Gastroesophageal sphincter (tissue), 3 donors: ENCODE measurements around the gene DHX34.

Source experiments
- POLR2A ChIP-seq, 2 donors: fragments of 450-650 bp; IDR thresholded peaks; one replicate each; pipeline ENCODE4 v1.6.1; 2017; ENCODE audit warnings: antibody characterized with exemption in 2 of 2, mild to moderate bottlenecking in 2 of 2, moderate library complexity in 1 of 2
- POLR2AphosphoS5 ChIP-seq: sonication (generic); formaldehyde crosslinking; IDR thresholded peaks from one replicate; pipeline ENCODE4 v1.6.1; 2017; ENCODE audit warnings: antibody characterized with exemption
- TF ChIP-seq, protein P1 (sequence below), 4 experiments: fragments of 200-600 bp in 2 of 4; fragments of 450-650 bp in 2 of 4; sonication (generic) in 1 of 4; IDR thresholded peaks; one replicate each; pipeline ENCODE4 v1.5.1; 2017 to 2019; ENCODE audit warnings: antibody characterized with exemption in 4 of 4, mild to moderate bottlenecking in 2 of 4, moderate library complexity in 2 of 4

DNA sequence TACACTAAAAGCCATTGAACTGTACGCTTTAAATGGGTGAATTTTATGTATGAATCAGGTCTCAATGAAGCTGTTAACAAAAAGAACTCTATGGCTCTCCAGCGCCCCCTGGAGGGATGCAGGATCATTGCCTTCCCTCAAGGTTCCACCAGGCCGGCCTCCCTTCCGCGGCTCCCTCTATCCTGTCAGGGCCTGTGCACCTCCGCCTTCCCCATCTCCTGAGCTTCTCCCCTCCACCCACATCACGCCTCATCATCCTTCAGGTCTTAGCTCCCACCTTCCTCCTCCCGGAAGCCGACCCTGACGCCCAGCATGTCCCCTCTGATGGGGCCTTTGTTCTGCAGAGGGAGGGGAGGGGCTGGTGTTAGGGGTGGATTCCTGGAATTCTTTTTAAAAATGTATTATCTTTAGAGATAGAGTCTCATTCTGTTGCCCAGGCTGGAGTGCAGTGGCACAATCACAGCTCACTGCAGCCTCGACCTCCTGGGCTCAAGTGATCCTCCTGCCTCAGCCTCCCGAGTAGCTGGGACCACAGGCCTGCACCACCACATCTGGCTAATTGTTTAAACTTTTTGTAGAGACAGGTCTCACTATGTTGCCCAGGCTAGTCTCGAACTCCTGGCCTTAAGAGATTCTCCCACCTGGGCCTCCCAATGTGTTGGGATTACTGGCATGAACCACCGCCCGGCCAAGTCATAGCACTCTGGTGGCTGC lies 42.6 kb downstream of the DHX34 start:
- TF ChIP-seq, protein P1, sequence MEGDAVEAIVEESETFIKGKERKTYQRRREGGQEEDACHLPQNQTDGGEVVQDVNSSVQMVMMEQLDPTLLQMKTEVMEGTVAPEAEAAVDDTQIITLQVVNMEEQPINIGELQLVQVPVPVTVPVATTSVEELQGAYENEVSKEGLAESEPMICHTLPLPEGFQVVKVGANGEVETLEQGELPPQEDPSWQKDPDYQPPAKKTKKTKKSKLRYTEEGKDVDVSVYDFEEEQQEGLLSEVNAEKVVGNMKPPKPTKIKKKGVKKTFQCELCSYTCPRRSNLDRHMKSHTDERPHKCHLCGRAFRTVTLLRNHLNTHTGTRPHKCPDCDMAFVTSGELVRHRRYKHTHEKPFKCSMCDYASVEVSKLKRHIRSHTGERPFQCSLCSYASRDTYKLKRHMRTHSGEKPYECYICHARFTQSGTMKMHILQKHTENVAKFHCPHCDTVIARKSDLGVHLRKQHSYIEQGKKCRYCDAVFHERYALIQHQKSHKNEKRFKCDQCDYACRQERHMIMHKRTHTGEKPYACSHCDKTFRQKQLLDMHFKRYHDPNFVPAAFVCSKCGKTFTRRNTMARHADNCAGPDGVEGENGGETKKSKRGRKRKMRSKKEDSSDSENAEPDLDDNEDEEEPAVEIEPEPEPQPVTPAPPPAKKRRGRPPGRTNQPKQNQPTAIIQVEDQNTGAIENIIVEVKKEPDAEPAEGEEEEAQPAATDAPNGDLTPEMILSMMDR (IDR thresholded peaks at IDR 0.05), result peak in 3 of 4 experiments; percentile 69 to 86 (median 71)
- TF ChIP-seq POLR2A (IDR thresholded peaks at IDR 0.05), result no peak
- no peak for TF ChIP-seq POLR2AphosphoS5
